ENCODE data around the gene CREB5.
"Not testable (repeated sequence)": the region's sequence is repeated elsewhere in the genome, so short reads cannot be mapped to it uniquely, and the experiment has no call there.

The CREB5 gene

GRCh38 chr7:28581351-28581750, 169.0 kb downstream of the CREB5 start:
- no peak for DNase-seq (ENCODE audit: low spot score)

GRCh38 chr7:28582226-28582625, 169.9 kb downstream of the CREB5 start:
- no peak for DNase-seq (ENCODE audit: low spot score)

- DNase-seq (ENCODE audit: low spot score) = no peak
These were observed 171.9 kb downstream of the CREB5 start for GRCh38 chr7:28584235-28584634.

GRCh38 chr7:28586736-28587135, 174.4 kb downstream of the CREB5 start:
- DNase-seq (ENCODE audit: low spot score) = no peak

- no peak for DNase-seq (ENCODE audit: low spot score)
These were observed 174.9 kb downstream of the CREB5 start for GRCh38 chr7:28587211-28587610.

GRCh38 chr7:28588602-28589001, 176.3 kb downstream of the CREB5 start:
- no peak for DNase-seq (ENCODE audit: low spot score)

GRCh38 chr7:28591041-28591674, 178.8 kb downstream of the CREB5 start:
- DNase-seq (ENCODE audit: low spot score) = no peak

GRCh38 chr7:28591725-28592349, 179.5 kb downstream of the CREB5 start:
- DNase-seq (ENCODE audit: low spot score) = no peak

GRCh38 chr7:28592861-28593260, 180.5 kb downstream of the CREB5 start:
- no peak for DNase-seq (ENCODE audit: low spot score)

GRCh38 chr7:28595076-28595475, 182.8 kb downstream of the CREB5 start:
- no peak for DNase-seq (ENCODE audit: low spot score)

GRCh38 chr7:28595801-28596200, 183.5 kb downstream of the CREB5 start:
- DNase-seq (ENCODE audit: low spot score) = no peak

- DNase-seq (ENCODE audit: low spot score) = peak; percentile 44
These were observed 184.1 kb downstream of the CREB5 start for GRCh38 chr7:28596245-28596935.

- DNase-seq (ENCODE audit: low spot score) = no peak
These were observed 185.0 kb downstream of the CREB5 start for GRCh38 chr7:28597284-28597683.

- not testable (repeated sequence) for DNase-seq (ENCODE audit: low spot score)
These were observed 185.7 kb downstream of the CREB5 start for GRCh38 chr7:28598037-28598436.

GRCh38 chr7:28598586-28598985, 186.3 kb downstream of the CREB5 start:
- no peak for DNase-seq (ENCODE audit: low spot score)

GRCh38 chr7:28599411-28599810, 187.1 kb downstream of the CREB5 start:
- no peak for DNase-seq (ENCODE audit: low spot score)

GRCh38 chr7:28602282-28602681, 190.0 kb downstream of the CREB5 start:
- DNase-seq (ENCODE audit: low spot score) = no peak

- no peak for DNase-seq (ENCODE audit: low spot score)
These were observed 193.2 kb downstream of the CREB5 start for GRCh38 chr7:28605427-28606085.

GRCh38 chr7:28606421-28606820, 194.1 kb downstream of the CREB5 start:
- DNase-seq (ENCODE audit: low spot score) = no peak

- DNase-seq (ENCODE audit: low spot score) = no peak
These were observed 195.5 kb downstream of the CREB5 start for GRCh38 chr7:28607855-28608193.

- no peak for DNase-seq (ENCODE audit: low spot score)
These were observed 195.9 kb downstream of the CREB5 start for GRCh38 chr7:28608237-28608656.

GRCh38 chr7:28608731-28609130, 196.4 kb downstream of the CREB5 start:
- peak; percentile 24 for DNase-seq (ENCODE audit: low spot score)

GRCh38 chr7:28609608-28610007, 197.3 kb downstream of the CREB5 start:
- no peak for DNase-seq (ENCODE audit: low spot score)
